Neuronal stem cell (in vitro differentiated cells): ENCODE measurements around the gene FAM180A.

Source experiments
- DNase-seq: peaks from one replicate; pipeline ENCODE4 v3.0.0-alpha.2; 2013; ENCODE audit warnings: low spot score
- H2AFZ ChIP-seq: one replicate; pipeline ENCODE4 v1.6.1; 2013; ENCODE audit warnings: mild to moderate bottlenecking, low read length, inconsistent platforms
- H2AK5ac ChIP-seq: 2 replicates; pipeline ENCODE4 v1.6.1; 2013; ENCODE audit warnings: low read depth, mild to moderate bottlenecking, inconsistent platforms, low read length, moderate library complexity, mixed read lengths
- H2BK120ac ChIP-seq: 2 replicates; pipeline ENCODE4 v1.6.1; 2013; ENCODE audit warnings: low read depth, mild to moderate bottlenecking, inconsistent platforms, low read length, moderate library complexity, mixed read lengths
- H2BK12ac ChIP-seq: one replicate; pipeline ENCODE4 v1.6.1; 2013; ENCODE audit warnings: low read length, inconsistent platforms
- H2BK15ac ChIP-seq: 2 replicates; pipeline ENCODE4 v1.6.1; 2013; ENCODE audit warnings: mild to moderate bottlenecking, low read length, inconsistent platforms, mixed read lengths
- H2BK5ac ChIP-seq: one replicate; pipeline ENCODE4 v1.6.1; 2013; ENCODE audit warnings: inconsistent platforms, mild to moderate bottlenecking, low read length, moderate library complexity
- H3K14ac ChIP-seq: one replicate; pipeline ENCODE4 v1.6.1; 2013; ENCODE audit warnings: low read length, inconsistent platforms
- H3K18ac ChIP-seq: 2 replicates; pipeline ENCODE4 v1.6.1; 2013; ENCODE audit warnings: low read length, inconsistent platforms
- H3K23ac ChIP-seq: 2 replicates; pipeline ENCODE4 v1.6.1; 2013; ENCODE audit warnings: low read depth, mild to moderate bottlenecking, mixed read lengths, low read length, inconsistent platforms; ENCODE audit not compliant: poor library complexity
- H3K27ac ChIP-seq: replicated peaks from 3 replicates; pipeline ENCODE4 v1.5.1; 2013; ENCODE audit warnings: low read length, inconsistent platforms
- H3K27me3 ChIP-seq, 3 experiments: 2 replicates each; pipeline ENCODE4 v1.6.1; 2013; ENCODE audit warnings: low read length in 3 of 3, mild to moderate bottlenecking in 2 of 3, inconsistent platforms in 1 of 3, low read depth in 1 of 3, mixed read lengths in 1 of 3, moderate library complexity in 1 of 3; ENCODE audit not compliant: control insufficient read depth in 3 of 3, insufficient read depth in 3 of 3
- H3K36me3 ChIP-seq, 2 donors: replicated peaks in 1 of 2; 2 replicates each; pipeline ENCODE4 v1.6.1; 2013; ENCODE audit warnings: low read length in 2 of 2; ENCODE audit not compliant: control insufficient read depth in 2 of 2, insufficient read depth in 2 of 2
- H3K4ac ChIP-seq: 2 replicates; pipeline ENCODE4 v1.6.1; 2013; ENCODE audit warnings: inconsistent platforms, mild to moderate bottlenecking, low read length, moderate library complexity
- H3K4me1 ChIP-seq, 2 donors: 1 replicate in 1 of 2; 2 replicates in 1 of 2; pipeline ENCODE4 v1.6.1; 2013; ENCODE audit warnings: low read length in 2 of 2, low read depth in 1 of 2; ENCODE audit not compliant: control insufficient read depth in 2 of 2, insufficient read depth in 1 of 2
- H3K4me2 ChIP-seq: one replicate; pipeline ENCODE4 v1.6.1; 2013; ENCODE audit warnings: mild to moderate bottlenecking, low read length, inconsistent platforms; ENCODE audit not compliant: insufficient read depth, poor library complexity, severe bottlenecking
- H3K4me3 ChIP-seq, 2 donors: 2 replicates each; pipeline ENCODE4 v1.5.1; 2013; ENCODE audit warnings: low read length in 2 of 2, mild to moderate bottlenecking in 2 of 2, inconsistent platforms in 1 of 2, moderate library complexity in 1 of 2
- H3K79me1 ChIP-seq: one replicate; pipeline ENCODE4 v1.6.1; 2013; ENCODE audit warnings: low read depth, mild to moderate bottlenecking, inconsistent platforms, low read length, moderate library complexity
- H3K9ac ChIP-seq: one replicate; pipeline ENCODE4 v1.6.1; 2013; ENCODE audit warnings: mild to moderate bottlenecking, low read depth, low read length, inconsistent platforms; ENCODE audit not compliant: poor library complexity
- H3K9me3 ChIP-seq, 2 donors: replicated peaks in 1 of 2; 2 replicates each; pipeline versions ENCODE3 to v1.6.1; 2013; ENCODE audit warnings: low read length in 2 of 2, mild to moderate bottlenecking in 2 of 2, inconsistent platforms in 1 of 2, low read depth in 1 of 2, mixed read lengths in 1 of 2, moderate library complexity in 1 of 2; ENCODE audit not compliant: control insufficient read depth in 2 of 2, insufficient read depth in 1 of 2
- H4K8ac ChIP-seq: one replicate; pipeline ENCODE4 v1.6.1; 2013; ENCODE audit warnings: low read depth, mild to moderate bottlenecking, inconsistent platforms, low read length, moderate library complexity
- H4K91ac ChIP-seq: one replicate; pipeline ENCODE4 v1.6.1; 2013; ENCODE audit warnings: low read length, low read depth, mild to moderate bottlenecking, inconsistent platforms; ENCODE audit not compliant: poor library complexity
- WGBS, 2 donors: extraction: QIAGEN DNeasy Blood & Tissue Kit; methylation state at CpG; one replicate each; pipeline ENCODE4 v1.1.7; 2013; ENCODE audit warnings: missing lambda C conversion rate in 2 of 2, mixed read lengths in 1 of 2; ENCODE audit not compliant: insufficient read length in 2 of 2, insufficient replicate concordance in 1 of 2; ENCODE audit errors: extremely low coverage in 2 of 2; 5-methylcytosine and 5-hydroxymethylcytosine counted together

FAM180A gene

GRCh38 chr7:135789956-135790355 lies 41.3 kb upstream of the FAM180A start:
- no CpG with 5 or more reads among the region's 3 CpGs for WGBS, 2 donors
- no peak for DNase-seq
- no peaks in the 10 kb centered on the region for H3K27me3 ChIP-seq

GRCh38 chr7:135789431-135789830 lies 40.8 kb upstream of the FAM180A start:
- no peak for DNase-seq
- no CpG with 5 or more reads among the region's 4 CpGs for WGBS, 2 donors
- H3K4me1 ChIP-seq = no peaks in the 10 kb centered on the region
- H2BK12ac ChIP-seq = no peak overlapping the region
- H3K9ac ChIP-seq = no peak overlapping the region
- H3K4ac ChIP-seq = no peak overlapping the region
- no peak overlapping the region for H3K4me2 ChIP-seq
- H3K27ac ChIP-seq = no peak overlapping the region
- no peak overlapping the region for H2AFZ ChIP-seq
- H2BK120ac ChIP-seq = no peak overlapping the region
- H4K8ac ChIP-seq = no peak overlapping the region
- peaks cover 0 to 2% of the 10 kb centered on the region in 2 donors for H3K9me3 ChIP-seq
- H3K23ac ChIP-seq = no peak overlapping the region
- no peaks in the 10 kb centered on the region for H3K36me3 ChIP-seq
- H3K18ac ChIP-seq = no peak overlapping the region
- H2BK15ac ChIP-seq = no peak overlapping the region
- H2AK5ac ChIP-seq = no peak overlapping the region
- H3K4me3 ChIP-seq = no peak overlapping the region
- H3K27me3 ChIP-seq = no peaks in the 10 kb centered on the region
- H4K91ac ChIP-seq = no peak overlapping the region
- no peak overlapping the region for H3K14ac ChIP-seq
- H3K79me1 ChIP-seq = no peaks in the 10 kb centered on the region
- H2BK5ac ChIP-seq = no peak overlapping the region

More at GRCh38 chr7:135789956-135790355, 41.3 kb upstream of the FAM180A start:
- no peak overlapping the region for H2BK5ac ChIP-seq
- no peak overlapping the region for H3K14ac ChIP-seq
- H2AK5ac ChIP-seq = no peak overlapping the region
- H3K36me3 ChIP-seq = no peaks in the 10 kb centered on the region
- H3K18ac ChIP-seq = no peak overlapping the region
- no peak overlapping the region for H2BK120ac ChIP-seq
- H3K4me1 ChIP-seq = no peaks in the 10 kb centered on the region
- no peak overlapping the region for H2AFZ ChIP-seq
- no peak overlapping the region for H4K91ac ChIP-seq
- H3K9me3 ChIP-seq = peaks cover 0 to 2% of the 10 kb centered on the region in 2 donors
- H4K8ac ChIP-seq = no peak overlapping the region
- H3K79me1 ChIP-seq = no peaks in the 10 kb centered on the region
- H3K4me3 ChIP-seq = no peak overlapping the region
- no peak overlapping the region for H3K4me2 ChIP-seq
- H2BK12ac ChIP-seq = no peak overlapping the region
- H3K4ac ChIP-seq = no peak overlapping the region
- H2BK15ac ChIP-seq = no peak overlapping the region
- no peak overlapping the region for H3K27ac ChIP-seq
- no peak overlapping the region for H3K9ac ChIP-seq
- H3K23ac ChIP-seq = no peak overlapping the region

GRCh38 chr7:135786911-135787310 lies 38.3 kb upstream of the FAM180A start:
- Histone ChIP-seq H3K79me1 (no peaks in the 10 kb centered on the region), H3K9ac (no peak overlapping the region), H2BK5ac (no peak overlapping the region), H3K36me3 (no peaks in the 10 kb centered on the region), H3K18ac (no peak overlapping the region), H2AFZ (no peak overlapping the region), H3K14ac (no peak overlapping the region), H3K4me1 (no peaks in the 10 kb centered on the region), H2BK15ac (no peak overlapping the region), H3K4me2 (no peak overlapping the region), H3K27me3 (no peaks in the 10 kb centered on the region), H3K4me3 (no peak overlapping the region), H3K4ac (no peak overlapping the region), H2BK12ac (no peak overlapping the region), H2BK120ac (no peak overlapping the region), H2AK5ac (no peak overlapping the region), H4K8ac (no peak overlapping the region), H3K23ac (no peak overlapping the region), H3K27ac (no peak overlapping the region), H3K9me3 (no peaks in the 10 kb centered on the region), H4K91ac (no peak overlapping the region)
- no peak for DNase-seq
- no CpG with 5 or more reads among the region's 3 CpGs for WGBS, 2 donors

- H2BK12ac ChIP-seq = no peak overlapping the region
- no peak overlapping the region for H2BK5ac ChIP-seq
- no peak overlapping the region for H3K18ac ChIP-seq
- no peak for DNase-seq
- no peaks in the 10 kb centered on the region for H3K36me3 ChIP-seq
- no peak overlapping the region for H4K91ac ChIP-seq
- H2BK15ac ChIP-seq = no peak overlapping the region
- no peak overlapping the region for H3K4me2 ChIP-seq
- no peak overlapping the region for H4K8ac ChIP-seq
- no peak overlapping the region for H3K4me3 ChIP-seq
- no peaks in the 10 kb centered on the region for H3K79me1 ChIP-seq
- H3K9me3 ChIP-seq = no peaks in the 10 kb centered on the region
- no peak overlapping the region for H2AFZ ChIP-seq
- no peak overlapping the region for H3K4ac ChIP-seq
- H3K9ac ChIP-seq = no peak overlapping the region
- no CpG with 5 or more reads among the region's 1 CpG for WGBS, 2 donors
- no peak overlapping the region for H3K27ac ChIP-seq
- H3K4me1 ChIP-seq = no peaks in the 10 kb centered on the region
- no peak overlapping the region for H2AK5ac ChIP-seq
- H3K27me3 ChIP-seq = no peaks in the 10 kb centered on the region
- H3K23ac ChIP-seq = no peak overlapping the region
- no peak overlapping the region for H3K14ac ChIP-seq
- H2BK120ac ChIP-seq = no peak overlapping the region
Measured at GRCh38 chr7:135785065-135785464, 36.5 kb upstream of the FAM180A start.
